ENCODE results near the gene THAP6.
"Not testable (repeated sequence)": the region's sequence is repeated elsewhere in the genome, so short reads cannot be mapped to it uniquely, and the experiment has no call there.

THAP6 gene

GRCh38 chr4:75514131-75514948, at the start of gene THAP6, which contains the start of gene RCHY1:
TSS of gene THAP6 (plus strand) at chr4:75514473. CDS start at chr4:75515453, 980 bp downstream.
TSS of gene RCHY1 (minus strand) at chr4:75514403. CDS start at chr4:75514286, 117 bp downstream.
- peak; percentile 98 for DNase-seq

- DNase-seq: no peak
These were observed 44.4 kb upstream of the THAP6 start for GRCh38 chr4:75469896-75470295.

- DNase-seq: no peak
These were observed 43.5 kb upstream of the THAP6 start for GRCh38 chr4:75470738-75471137.

GRCh38 chr4:75477201-75477600, 37.1 kb upstream of the THAP6 start:
- DNase-seq: no peak

- no peak for DNase-seq
These were observed 30.1 kb upstream of the THAP6 start for GRCh38 chr4:75484190-75484589.

GRCh38 chr4:75490155-75490554, 24.1 kb upstream of the THAP6 start:
- DNase-seq: no peak

- DNase-seq: no peak
These were observed 19.7 kb upstream of the THAP6 start for GRCh38 chr4:75494563-75494962.

- DNase-seq: no peak
These were observed 18.8 kb upstream of the THAP6 start for GRCh38 chr4:75495476-75495875.

- no peak for DNase-seq
These were observed 17.9 kb upstream of the THAP6 start for GRCh38 chr4:75496406-75496805.

- DNase-seq: no peak
These were observed 17.1 kb upstream of the THAP6 start for GRCh38 chr4:75497133-75497532.

GRCh38 chr4:75498041-75498440, 16.2 kb upstream of the THAP6 start:
- DNase-seq: no peak

GRCh38 chr4:75499900-75500299, 14.4 kb upstream of the THAP6 start:
- no peak for DNase-seq

- no peak for DNase-seq
These were observed 11.6 kb upstream of the THAP6 start for GRCh38 chr4:75502671-75503070.

GRCh38 chr4:75505630-75506029, 8.6 kb upstream of the THAP6 start:
- DNase-seq: no peak

GRCh38 chr4:75509592-75509991, 4.7 kb upstream of the THAP6 start:
- not testable (repeated sequence) for DNase-seq

- no peak for DNase-seq
These were observed 2.4 kb upstream of the THAP6 start for GRCh38 chr4:75511841-75512240.

- no peak for DNase-seq
These were observed 1.7 kb upstream of the THAP6 start for GRCh38 chr4:75512386-75513211.

- no peak for DNase-seq
These were observed 645 bp upstream of the THAP6 start for GRCh38 chr4:75513526-75514130.

- peak; percentile 63 for DNase-seq
These were observed 808 bp downstream of the THAP6 start for GRCh38 chr4:75514949-75515612.

- no peak for DNase-seq
These were observed 1.9 kb downstream of the THAP6 start for GRCh38 chr4:75516144-75516543.

GRCh38 chr4:75519452-75519851, 5.2 kb downstream of the THAP6 start:
- DNase-seq: not testable (repeated sequence)

- no peak for DNase-seq
These were observed 10.8 kb downstream of the THAP6 start for GRCh38 chr4:75525086-75525485.

- DNase-seq: no peak
These were observed 11.6 kb downstream of the THAP6 start for GRCh38 chr4:75525910-75526309.
